HG03108 (cell line): ENCODE results near the gene KLHL42.

Experiments used
- ATAC-seq: cut with Tn5 transposase; IDR thresholded peaks from one replicate; pipeline ENCODE4 v1.9.1; 2021; ENCODE audit warnings: moderate library complexity; ENCODE audit not compliant: unreplicated experiment

The KLHL42 gene

GRCh38 chr12:27779416-27779919 lies 565 bp upstream of the KLHL42 start:
- ATAC-seq, result peak; percentile 4

DNA sequence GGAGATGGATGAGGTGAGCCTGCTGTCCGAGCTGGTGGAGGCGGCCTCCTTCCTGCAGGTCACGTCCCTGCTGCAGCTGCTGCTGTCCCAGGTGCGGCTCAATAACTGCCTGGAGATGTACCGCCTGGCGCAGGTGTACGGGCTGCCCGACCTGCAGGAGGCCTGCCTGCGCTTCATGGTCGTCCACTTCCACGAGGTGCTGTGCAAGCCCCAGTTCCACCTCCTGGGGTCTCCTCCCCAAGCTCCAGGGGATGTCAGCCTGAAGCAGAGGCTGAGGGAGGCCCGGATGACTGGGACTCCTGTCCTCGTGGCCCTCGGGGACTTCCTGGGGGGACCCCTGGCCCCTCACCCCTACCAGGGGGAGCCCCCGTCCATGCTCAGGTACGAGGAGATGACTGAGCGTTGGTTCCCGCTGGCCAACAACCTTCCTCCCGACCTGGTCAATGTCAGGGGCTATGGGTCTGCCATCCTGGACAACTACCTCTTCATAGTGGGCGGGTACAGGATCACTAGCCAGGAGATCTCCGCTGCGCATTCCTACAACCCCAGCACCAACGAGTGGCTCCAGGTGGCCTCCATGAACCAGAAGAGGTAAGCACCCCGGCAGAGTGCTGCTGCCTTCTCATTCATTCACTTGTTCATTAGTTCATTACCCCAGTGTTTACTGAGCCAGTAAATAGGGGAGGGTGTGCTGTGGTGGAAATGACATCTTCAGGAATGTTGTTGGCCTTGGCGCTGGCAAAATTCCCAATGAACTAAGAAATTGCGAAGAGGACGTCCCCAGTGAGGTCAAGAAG lies 777 bp downstream of the KLHL42 start:
- peak; percentile 25 for ATAC-seq

DNA sequence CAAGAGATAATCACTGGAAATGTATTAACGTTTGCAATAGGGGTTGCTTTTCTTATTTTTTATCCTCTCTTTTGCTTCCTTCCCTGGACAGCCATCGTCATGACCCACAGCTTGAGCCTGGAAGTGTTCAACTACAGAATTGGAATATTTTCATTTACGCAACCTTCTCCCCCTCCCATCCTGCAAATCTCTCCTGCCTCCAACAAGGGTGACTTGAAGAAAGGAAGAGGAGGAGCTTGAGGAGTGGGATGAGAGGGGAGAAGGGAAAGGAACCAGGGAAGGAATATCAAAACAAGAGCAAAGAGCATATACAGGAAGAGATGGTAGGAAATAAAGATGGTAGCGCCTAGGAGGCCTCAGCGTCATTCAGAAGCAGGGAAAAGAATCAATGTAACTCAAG lies 1.6 kb downstream of the KLHL42 start:
- ATAC-seq, result no peak

GRCh38 chr12:27782481-27782880 lies 2.4 kb downstream of the KLHL42 start:
- no peak for ATAC-seq

GRCh38 chr12:27785882-27786570 lies 6.0 kb downstream of the KLHL42 start:
- ATAC-seq, result no peak

- no peak for ATAC-seq
Observed at GRCh38 chr12:27787559-27787958, 7.5 kb downstream of the KLHL42 start.

DNA sequence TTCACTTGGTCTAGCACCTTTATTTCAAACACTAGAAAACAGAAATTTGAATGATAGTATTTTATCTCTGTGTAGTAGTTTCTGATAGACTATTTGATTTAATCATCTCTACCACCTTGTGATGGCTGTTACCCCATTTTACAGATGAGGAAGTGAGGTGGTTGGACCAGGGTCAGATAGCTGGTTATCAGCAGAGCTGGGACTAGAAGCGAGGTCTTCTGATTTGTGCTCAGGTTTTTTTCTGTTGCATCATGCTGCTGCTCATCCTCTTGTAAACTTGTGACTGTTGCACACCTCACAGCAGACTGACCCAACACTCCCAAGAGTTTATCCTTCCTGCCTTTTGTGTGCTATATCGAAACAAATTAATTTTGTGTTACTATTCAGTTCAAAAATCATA lies 10.1 kb downstream of the KLHL42 start:
- no peak for ATAC-seq

- no peak for ATAC-seq
Observed at GRCh38 chr12:27794818-27795584, 15.0 kb downstream of the KLHL42 start.

- ATAC-seq, result no peak
Observed at GRCh38 chr12:27796128-27796527, 16.1 kb downstream of the KLHL42 start.

DNA sequence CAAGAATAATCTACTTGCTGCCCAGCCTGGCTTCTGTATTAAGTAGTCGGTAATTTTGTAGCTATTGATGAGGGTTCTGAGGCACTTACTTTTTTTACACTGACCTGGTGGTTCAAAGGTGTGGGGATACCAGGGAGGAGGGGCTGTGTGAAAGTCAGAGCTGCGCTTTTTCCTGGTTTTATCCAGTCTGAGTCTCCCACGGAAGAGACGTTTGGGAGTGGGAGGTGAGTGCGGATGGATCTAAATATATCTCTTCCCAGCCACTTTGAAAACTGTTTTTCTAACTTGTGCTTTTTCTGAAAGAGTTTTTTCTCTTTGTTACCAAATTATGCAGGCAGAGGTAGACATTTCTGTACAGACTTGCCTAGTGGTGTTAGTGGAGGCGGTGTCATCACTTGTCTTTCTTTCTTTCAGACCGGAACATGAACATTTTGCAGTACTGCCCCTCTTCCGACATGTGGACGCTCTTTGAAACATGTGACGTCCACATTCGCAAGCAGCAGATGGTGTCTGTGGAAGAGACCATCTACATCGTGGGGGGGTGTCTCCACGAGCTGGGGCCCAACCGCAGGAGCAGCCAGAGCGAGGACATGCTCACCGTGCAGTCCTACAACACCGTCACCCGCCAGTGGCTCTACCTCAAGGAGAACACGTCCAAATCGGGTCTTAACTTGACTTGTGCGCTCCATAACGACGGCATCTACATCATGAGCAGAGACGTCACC lies 17.4 kb downstream of the KLHL42 start:
- ATAC-seq, result no peak

DNA sequence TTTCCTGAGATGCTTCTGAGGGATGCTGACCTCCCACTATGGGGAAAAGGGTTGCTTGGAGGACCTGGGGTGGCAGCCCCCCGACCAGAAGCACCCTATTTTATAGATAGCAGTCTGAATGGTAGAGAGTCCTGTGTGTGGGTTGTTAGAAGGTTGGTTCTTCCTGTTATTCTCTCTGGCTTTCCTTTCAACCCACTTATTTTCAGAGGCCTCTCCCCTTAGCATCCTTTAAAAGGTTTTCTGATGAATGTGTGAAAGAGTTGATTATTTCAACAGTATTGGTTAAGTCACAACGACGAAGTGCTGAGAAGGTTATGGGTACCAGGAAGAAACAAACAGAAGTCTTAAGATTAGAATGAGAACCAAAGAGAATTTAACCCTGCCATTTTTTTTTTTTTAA lies 20.8 kb downstream of the KLHL42 start:
- ATAC-seq, result no peak

GRCh38 chr12:27801630-27802029 lies 21.6 kb downstream of the KLHL42 start:
- no peak for ATAC-seq

GRCh38 chr12:27802511-27802910 lies 22.5 kb downstream of the KLHL42 start:
- ATAC-seq, result no peak

DNA sequence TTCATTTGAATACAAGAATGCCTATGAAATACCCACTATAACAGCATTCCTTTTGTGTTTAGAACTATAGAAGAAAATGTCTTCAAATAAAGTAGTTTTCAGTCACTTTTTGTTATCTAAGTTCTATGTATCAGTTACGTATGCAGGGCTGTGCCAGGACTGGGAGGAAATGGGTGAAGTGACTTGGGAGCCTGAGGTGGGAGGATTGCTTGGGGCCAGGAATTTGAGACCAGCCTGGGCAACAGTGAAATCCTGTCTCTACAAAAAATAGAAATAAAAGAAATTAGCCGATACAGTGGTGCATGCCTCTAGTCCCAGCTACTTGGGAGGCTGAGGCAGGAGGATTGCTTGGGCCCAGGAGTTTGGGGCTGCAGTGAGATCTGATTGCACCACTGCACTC lies 22.9 kb downstream of the KLHL42 start:
- no peak for ATAC-seq

- no peak for ATAC-seq
Observed at GRCh38 chr12:27805238-27805637, 25.2 kb downstream of the KLHL42 start.

GRCh38 chr12:27806259-27806658 lies 26.2 kb downstream of the KLHL42 start:
- ATAC-seq, result no peak

DNA sequence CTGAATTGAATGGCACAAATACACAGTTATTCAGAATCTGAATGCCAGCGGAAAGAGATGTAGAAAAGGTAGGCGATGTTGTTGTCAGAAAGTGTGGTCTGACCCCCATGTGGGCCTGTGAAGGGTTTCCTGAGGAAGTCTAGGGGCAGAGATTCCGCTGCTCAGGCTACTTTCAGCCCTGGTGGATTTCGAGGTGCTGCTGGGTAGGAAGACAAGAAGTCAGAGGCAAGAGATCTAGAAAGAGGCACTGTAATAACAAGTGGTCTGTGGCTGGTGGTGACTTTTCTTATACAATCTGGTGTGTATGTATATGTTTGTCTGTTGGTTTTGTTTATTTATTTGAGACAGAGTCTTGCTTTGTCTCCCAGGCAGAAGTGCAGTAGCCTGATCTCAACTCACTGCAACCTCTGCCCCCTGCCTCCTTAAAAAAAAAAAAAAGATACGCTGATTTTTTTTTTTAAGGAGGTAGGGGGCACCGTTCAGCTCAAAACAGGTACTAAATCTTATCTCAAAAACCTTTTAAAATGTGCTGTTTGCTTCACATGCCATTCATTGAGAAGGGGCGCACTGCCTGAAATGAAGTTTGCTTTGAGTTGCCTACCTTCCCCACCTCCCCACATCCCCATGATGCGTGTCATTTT lies 27.1 kb downstream of the KLHL42 start:
- ATAC-seq, result no peak

DNA sequence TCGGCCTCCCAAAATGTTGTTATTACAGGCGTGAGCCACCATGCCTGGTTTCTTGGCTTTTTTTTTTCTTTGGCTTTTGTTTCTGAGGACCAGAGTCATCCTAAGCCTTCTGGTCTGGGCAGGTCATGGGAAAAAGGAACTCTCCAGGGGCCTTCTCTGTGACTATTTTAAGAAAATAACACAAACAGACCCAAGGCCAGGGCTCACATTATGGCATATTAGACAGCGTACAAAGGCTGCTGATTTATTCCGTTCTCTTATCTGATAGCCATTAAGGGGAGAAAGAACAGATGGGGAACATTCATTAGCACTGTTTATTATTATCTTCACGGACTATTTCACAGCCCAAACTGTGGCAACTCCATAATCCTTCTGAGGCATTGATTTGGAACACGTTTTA lies 28.8 kb downstream of the KLHL42 start:
- ATAC-seq, result no peak

GRCh38 chr12:27810756-27811155 lies 30.7 kb downstream of the KLHL42 start:
- ATAC-seq, result no peak

GRCh38 chr12:27812502-27812901 lies 32.5 kb downstream of the KLHL42 start:
- no peak for ATAC-seq
